Vagina (tissue), 2 donors: ENCODE measurements around the gene PLA2R1. TPM values are rescaled to one million over a fixed set of nuclear protein-coding genes. Genes with fewer than 3 reads are reported as not detected.

Experiments used
- DNase-seq, 2 donors: peaks; one replicate each; pipeline ENCODE4 v3.0.0-alpha.2; 2017; ENCODE audit errors: extremely low spot score in 2 of 2
- H3K27ac ChIP-seq: fragments of 200-600 bp; sonication (generic); one replicate; pipeline ENCODE4 v1.5.1; 2019
- H3K27me3 ChIP-seq: fragments of 200-600 bp; sonication (generic); one replicate; pipeline ENCODE4 v1.5.1; 2019
- H3K36me3 ChIP-seq, 2 donors: fragments of 200-600 bp; sonication (generic); one replicate each; pipeline ENCODE4 v1.5.1; 2017 to 2019
- H3K4me1 ChIP-seq: fragments of 200-600 bp; sonication (generic); one replicate; pipeline ENCODE4 v1.5.1; 2019
- H3K4me3 ChIP-seq, 2 donors: fragments of 200-600 bp; sonication (generic); 1 replicate in 1 of 2; 2 replicates in 1 of 2; pipeline ENCODE4 v1.5.1; 2016 to 2019
- H3K9me3 ChIP-seq: fragments of 200-600 bp; sonication (generic); one replicate; pipeline ENCODE4 v1.5.1; 2019
- CTCF ChIP-seq, 3 experiments: fragments of 450-650 bp in 2 of 3; fragments of 200-600 bp in 1 of 3; sonication (generic) in 1 of 3; IDR thresholded peaks; one replicate each; pipeline ENCODE4 v1.5.1; 2017 to 2019; ENCODE audit warnings: antibody characterized with exemption in 3 of 3, mild to moderate bottlenecking in 2 of 3, moderate library complexity in 2 of 3
- POLR2A ChIP-seq, 2 donors: fragments of 450-650 bp; IDR thresholded peaks; one replicate each; pipeline ENCODE4 v1.6.1; 2017; ENCODE audit warnings: antibody characterized with exemption in 2 of 2, mild to moderate bottlenecking in 2 of 2, moderate library complexity in 2 of 2
- POLR2AphosphoS5 ChIP-seq, 2 donors: sonication (generic); formaldehyde crosslinking; IDR thresholded peaks; one replicate each; pipeline ENCODE4 v1.9.0; 2017; ENCODE audit warnings: antibody characterized with exemption in 2 of 2, mild to moderate bottlenecking in 2 of 2, low read depth in 1 of 2; ENCODE audit not compliant: insufficient read depth in 1 of 2
- intact Hi-C: fragments of 100-400 bp; cut with DNase I; formaldehyde crosslinking; loops from one replicate; pipeline ENCODE4 v1.15.1; 2023
- total RNA-seq: library from RNA; depleted of rRNA; stranded (reverse); fragments of >200 nt; gene quantifications from one replicate; pipeline ENCODE4 v1.2.3, GENCODE V29; 2016

The PLA2R1 gene
- total RNA-seq, 1 donor from 2014 or later, result 24.3 TPM

DNA sequence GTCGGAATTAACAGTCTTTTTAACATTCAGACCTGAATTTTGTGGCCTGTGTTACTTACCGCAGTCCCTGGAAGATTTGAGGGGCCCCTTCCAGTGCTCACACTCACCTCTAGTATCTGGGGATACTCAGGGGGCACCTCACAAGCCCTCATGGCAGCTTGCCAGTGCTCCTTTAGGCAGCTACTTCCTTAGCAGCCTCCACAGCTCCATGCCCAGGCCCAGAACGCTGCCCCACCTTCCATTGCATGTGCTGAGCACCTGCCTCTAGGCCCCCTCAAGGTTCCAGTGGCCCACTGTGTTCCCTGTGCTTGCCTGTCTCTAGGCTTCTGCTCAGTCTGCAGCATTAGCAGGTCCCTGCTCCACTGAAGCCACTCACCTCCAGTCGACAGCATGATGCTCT lies 30.0 kb upstream of the PLA2R1 start:
- H3K27ac ChIP-seq, result no peak overlapping the region

DNA sequence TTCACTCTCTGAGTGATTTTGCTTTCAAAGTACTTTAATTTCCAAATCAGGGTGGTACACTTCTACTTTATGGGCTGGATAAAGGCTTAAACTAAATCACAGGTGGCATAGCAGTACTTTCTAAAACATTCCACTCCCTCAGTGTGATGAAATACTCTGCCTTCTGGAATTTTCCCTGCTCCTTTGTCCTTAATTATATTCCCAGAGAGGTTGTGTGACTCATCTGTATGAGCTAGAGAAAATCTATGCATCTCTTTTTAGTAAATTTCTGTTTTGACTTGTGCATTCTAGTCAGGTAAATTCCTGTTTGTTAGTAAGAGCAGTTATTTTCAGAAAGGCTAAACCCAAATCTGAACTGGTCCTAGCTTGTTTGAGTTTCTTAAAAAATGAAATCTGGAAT lies 29.0 kb upstream of the PLA2R1 start:
- Histone ChIP-seq H3K27me3 (no peaks in the 10 kb centered on the region), H3K9me3 (peaks cover 30% of the 10 kb centered on the region), H3K36me3 (peaks cover 0 to 5% of the 10 kb centered on the region in 2 donors), H3K4me3 (no peak overlapping the region), H3K4me1 (no peaks in the 10 kb centered on the region), H3K27ac (no peak overlapping the region)
- no peak for TF ChIP-seq POLR2A (IDR thresholded peaks at IDR 0.05)
- no peak for TF ChIP-seq CTCF (IDR thresholded peaks at IDR 0.05)
- peak in 1 of 2 donors; percentile 63 for TF ChIP-seq POLR2AphosphoS5 (IDR thresholded peaks at IDR 0.05; ENCODE audit: insufficient read depth in 1 of 2, low read depth in 1 of 2)
- intact Hi-C loops, result no loop called here
- no peak for DNase-seq

More for the DNA sequence above, 30.0 kb upstream of the PLA2R1 start:
- no peak for DNase-seq
- Histone ChIP-seq H3K4me3 (no peak overlapping the region), H3K4me1 (no peaks in the 10 kb centered on the region), H3K36me3 (peaks cover 0 to 5% of the 10 kb centered on the region in 2 donors), H3K9me3 (peaks cover 21% of the 10 kb centered on the region), H3K27me3 (no peaks in the 10 kb centered on the region)
- intact Hi-C loops, result no loop called here
- TF ChIP-seq CTCF (IDR thresholded peaks at IDR 0.05), result no peak
- no peak for TF ChIP-seq POLR2AphosphoS5 (IDR thresholded peaks at IDR 0.05; ENCODE audit: insufficient read depth in 1 of 2, low read depth in 1 of 2)
- TF ChIP-seq POLR2A (IDR thresholded peaks at IDR 0.05), result no peak

GRCh38 chr2:160087854-160088745 lies 25.7 kb upstream of the PLA2R1 start:
- H3K9me3 ChIP-seq, result peaks cover 40% of the 10 kb centered on the region
- no peaks in the 10 kb centered on the region for H3K4me1 ChIP-seq
- TF ChIP-seq CTCF (IDR thresholded peaks at IDR 0.05), result no peak
- TF ChIP-seq POLR2A (IDR thresholded peaks at IDR 0.05), result no peak
- no peak for TF ChIP-seq POLR2AphosphoS5 (IDR thresholded peaks at IDR 0.05; ENCODE audit: insufficient read depth in 1 of 2, low read depth in 1 of 2)
- no peak overlapping the region for H3K4me3 ChIP-seq
- DNase-seq, result no peak
- H3K27me3 ChIP-seq, result no peaks in the 10 kb centered on the region
- H3K36me3 ChIP-seq, result peaks cover 0 to 5% of the 10 kb centered on the region in 2 donors
- intact Hi-C loops, result no loop called here
- H3K27ac ChIP-seq, result no peak overlapping the region

GRCh38 chr2:160085662-160086061 lies 23.2 kb upstream of the PLA2R1 start:
- no peak overlapping the region for H3K4me3 ChIP-seq
- no peak for TF ChIP-seq CTCF (IDR thresholded peaks at IDR 0.05)
- TF ChIP-seq POLR2AphosphoS5 (IDR thresholded peaks at IDR 0.05; ENCODE audit: insufficient read depth in 1 of 2, low read depth in 1 of 2), result no peak
- no peak for TF ChIP-seq POLR2A (IDR thresholded peaks at IDR 0.05)
- H3K9me3 ChIP-seq, result peaks cover 40% of the 10 kb centered on the region
- DNase-seq, result no peak
- intact Hi-C loops, result no loop called here
- no peaks in the 10 kb centered on the region for H3K27me3 ChIP-seq
- H3K4me1 ChIP-seq, result no peaks in the 10 kb centered on the region
- H3K27ac ChIP-seq, result no peak overlapping the region
- peaks cover 0 to 5% of the 10 kb centered on the region in 2 donors for H3K36me3 ChIP-seq
